Smooth muscle cell of the brain vasculature (primary cell): Measurements from ENCODE around the gene CACNG4.

Experiments
- DNase-seq: peaks from one replicate; pipeline ENCODE4 v3.0.0-alpha.2; 2012; ENCODE audit warnings: low read depth, low spot score

CACNG4 gene

DNA sequence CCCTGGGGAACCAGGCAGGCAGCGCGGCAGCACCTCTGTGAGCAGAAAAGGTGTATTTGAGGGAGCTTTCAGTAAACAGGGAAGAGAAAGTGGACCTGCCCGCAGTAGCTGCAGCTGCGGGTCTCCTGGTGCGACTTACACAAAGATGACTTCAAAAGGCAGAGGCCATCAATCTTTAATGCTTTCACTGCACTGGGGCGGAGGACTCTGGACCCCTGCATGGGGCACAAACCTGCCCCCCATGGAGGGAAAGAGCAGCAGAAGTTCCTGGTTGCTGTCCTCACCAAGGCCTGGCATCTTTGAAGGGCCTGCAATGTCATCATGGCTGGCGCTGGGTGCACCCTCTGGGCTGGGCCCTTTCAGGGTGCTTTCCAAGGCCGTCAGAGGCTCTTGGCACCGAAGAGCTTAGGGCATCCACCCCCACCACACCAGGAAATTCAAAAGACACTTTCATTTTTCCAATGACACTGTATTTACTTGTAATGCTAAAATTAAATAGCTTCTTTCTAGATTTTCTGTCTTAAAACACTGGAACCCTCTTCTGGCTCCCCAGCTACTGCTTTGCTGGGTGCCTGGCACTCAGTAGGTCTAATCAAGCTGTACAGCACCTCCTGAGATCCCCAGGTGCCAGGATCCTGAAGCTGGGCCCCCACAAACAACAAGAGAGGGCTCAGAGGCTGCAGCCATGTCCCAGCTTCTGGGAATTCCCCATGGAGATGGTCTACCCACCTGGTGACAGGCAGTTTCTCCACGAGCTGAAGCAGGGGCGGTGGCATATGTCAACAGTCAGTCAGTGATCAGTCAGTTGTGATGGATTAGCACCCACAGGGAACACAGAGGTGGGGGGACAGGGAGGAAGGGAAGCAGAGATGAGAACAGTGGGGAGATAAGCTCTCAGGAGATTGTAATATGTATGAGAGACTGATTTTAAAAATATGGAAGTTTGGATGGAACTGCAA is 77.7 kb downstream of the CACNG4 start:
- DNase-seq, result no peak

DNA sequence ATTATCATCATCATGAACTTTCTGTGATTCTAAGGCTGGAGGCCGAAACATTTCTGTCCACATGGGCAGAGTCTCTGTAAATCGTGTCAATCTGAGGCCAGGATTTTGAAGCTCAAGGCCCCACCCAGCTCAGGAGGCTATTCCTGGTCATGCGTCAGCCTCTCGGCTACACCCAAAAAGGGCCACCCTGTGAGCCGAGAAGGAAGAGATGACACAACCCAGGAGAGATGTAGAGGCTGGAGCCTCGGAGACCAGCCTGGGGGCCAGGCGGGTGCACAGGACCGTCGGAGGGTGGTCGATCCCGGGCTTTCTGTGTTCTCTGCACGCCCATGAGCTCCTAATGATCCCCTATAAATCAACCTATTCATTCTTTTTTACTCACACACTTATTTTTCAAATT is 78.8 kb downstream of the CACNG4 start:
- DNase-seq, result no peak

DNA sequence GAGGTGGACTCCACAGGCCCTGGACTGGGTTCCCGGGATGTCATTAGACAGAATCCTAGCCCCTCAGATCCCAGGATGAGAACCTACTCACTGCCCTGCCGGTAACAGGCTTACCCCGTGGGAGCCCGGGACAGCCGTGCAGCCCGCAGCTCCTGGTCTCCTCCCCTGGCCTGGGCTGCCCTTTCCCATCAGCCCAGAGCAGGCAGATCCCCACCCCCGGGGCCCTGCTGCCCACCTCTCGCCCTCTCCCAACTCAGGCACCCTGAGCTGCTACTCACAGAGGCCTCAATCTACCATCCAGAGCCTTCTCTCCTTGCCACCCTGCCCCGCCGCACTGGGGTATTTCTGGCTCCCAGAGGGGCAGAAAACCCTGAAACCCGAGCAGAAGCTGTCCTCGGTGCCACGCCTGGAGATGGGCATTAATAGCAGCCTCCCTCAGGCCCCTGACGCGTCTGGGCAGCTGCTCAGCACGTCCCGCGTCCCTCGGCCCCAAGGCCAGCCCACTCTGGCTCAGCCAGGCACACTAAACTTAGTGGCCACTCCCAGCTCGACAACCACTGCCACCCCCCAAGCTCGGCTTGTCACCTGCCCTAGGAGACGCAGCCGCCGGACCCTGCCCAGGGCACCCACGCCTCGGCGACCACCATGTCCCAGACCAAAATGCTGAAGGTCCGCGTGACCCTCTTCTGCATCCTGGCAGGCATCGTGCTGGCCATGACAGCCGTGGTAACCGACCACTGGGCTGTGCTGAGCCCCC is 79.7 kb downstream of the CACNG4 start, which contains the start of gene CACNG1:
TSS of gene CACNG1 (plus strand) at position 539 of the 757 bp plus-strand sequence. CDS start at position 646, 107 bp downstream.
- no peak for DNase-seq

DNA sequence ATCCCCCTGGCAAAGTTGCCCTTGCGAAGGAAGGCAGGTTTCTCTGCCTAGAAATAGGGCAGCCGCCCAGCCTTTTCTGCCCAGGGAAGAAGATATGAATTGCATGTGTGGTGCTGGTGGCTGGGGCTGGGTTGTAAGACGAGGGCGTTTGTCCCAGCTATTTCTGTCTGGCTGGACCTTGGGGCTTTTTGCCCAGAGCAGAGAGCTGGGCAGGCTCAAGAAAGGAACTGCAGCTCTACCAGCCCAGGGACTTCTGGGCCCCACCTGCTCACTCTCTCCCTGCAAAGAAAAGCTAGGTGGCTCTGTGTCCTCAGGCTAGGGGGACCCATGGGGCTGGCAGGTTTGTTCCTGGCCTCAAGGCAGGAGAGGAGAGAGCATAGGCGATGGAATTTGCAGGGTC is 80.4 kb downstream of the CACNG4 start:
- no peak for DNase-seq

DNA sequence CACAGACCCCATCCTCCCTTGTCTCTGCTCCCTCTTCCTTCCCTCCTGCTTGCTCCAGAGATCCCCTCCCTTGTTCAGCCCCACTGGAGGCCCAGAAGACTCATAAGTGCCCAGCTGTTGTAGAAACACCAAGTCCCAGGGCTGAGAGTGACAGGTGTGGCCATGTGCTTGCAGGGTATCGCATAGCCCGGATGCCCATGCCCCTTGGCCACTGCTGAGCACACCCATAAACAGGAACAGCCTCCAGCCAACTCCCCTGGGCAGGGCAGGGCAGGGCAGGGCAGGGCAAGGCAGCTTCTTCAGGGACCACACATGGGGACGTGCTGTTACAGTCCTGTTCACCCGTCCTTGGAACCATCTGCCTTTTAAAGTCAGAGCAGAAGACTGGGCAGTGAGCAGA is 81.9 kb downstream of the CACNG4 start:
- DNase-seq, result no peak

DNA sequence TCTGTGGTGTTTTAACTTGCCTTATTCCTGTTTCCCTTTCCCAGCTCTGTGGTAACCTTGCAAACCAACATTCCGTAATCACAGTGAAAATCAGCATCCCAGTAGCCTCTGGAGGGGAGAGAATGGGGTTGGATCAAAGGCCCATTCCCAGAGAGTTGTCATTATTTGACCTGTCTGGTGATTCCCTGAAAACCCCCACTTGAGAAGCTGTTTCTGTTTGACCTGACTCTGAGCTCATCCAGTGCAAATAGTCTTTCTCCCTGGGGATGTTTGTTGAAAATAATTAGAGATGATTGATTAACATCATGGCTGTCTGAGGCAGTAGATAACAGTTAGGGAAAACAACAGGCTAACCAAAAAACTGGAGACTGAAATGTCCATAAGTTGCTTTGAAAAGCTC is 82.9 kb downstream of the CACNG4 start:
- no peak for DNase-seq

DNA sequence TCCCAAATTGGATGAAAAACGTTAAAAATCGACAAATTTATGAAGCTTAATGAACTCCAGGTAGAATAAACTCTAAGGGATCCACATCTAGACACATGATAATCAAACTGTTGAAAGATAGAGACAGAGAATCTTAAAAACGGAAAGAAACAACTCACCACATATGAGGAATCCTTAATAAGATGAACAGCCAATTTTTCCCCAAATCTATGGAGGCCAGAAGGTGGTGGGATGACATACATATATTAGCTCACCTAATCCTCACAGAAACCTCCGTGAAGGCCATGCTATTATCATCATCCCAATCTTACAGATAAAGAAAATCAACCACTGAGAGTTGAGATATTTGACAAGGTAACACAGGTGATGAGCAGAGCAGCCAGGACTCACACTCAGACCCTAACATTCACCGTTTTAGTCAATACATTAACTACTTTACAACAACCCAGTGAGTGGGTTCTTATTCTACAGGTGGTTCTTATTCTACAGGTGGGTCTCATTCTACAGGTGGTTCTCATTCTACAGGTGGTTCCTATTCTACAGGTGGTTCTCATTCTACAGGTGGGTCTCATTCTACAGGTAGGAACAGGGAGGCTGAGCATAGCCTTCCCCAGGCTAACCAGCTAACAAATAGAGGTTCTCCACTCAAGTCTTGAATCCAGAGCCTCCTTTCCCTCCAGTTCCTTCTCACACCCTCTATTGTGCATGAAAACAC is 84.7 kb downstream of the CACNG4 start:
- no peak for DNase-seq

DNA sequence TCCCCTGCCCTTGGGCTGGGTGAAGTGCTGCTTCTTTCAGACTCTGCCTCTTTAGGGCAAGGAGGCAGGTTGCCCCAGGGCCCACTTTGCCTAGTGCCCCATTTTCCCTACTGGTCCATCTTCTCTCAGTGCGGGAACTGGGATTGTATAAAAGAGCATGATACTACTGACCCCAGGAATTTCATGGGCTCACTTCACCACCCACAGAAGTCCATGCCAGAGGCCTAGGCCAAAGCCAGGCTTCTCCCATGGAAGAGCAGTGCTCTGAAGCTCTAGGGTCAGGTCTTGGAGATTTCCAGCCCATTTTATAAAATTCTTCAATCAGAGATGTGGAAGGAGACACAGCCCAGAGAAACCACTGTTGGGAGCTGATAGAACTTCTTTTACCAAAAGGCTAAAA is 85.6 kb downstream of the CACNG4 start:
- DNase-seq, result no peak

DNA sequence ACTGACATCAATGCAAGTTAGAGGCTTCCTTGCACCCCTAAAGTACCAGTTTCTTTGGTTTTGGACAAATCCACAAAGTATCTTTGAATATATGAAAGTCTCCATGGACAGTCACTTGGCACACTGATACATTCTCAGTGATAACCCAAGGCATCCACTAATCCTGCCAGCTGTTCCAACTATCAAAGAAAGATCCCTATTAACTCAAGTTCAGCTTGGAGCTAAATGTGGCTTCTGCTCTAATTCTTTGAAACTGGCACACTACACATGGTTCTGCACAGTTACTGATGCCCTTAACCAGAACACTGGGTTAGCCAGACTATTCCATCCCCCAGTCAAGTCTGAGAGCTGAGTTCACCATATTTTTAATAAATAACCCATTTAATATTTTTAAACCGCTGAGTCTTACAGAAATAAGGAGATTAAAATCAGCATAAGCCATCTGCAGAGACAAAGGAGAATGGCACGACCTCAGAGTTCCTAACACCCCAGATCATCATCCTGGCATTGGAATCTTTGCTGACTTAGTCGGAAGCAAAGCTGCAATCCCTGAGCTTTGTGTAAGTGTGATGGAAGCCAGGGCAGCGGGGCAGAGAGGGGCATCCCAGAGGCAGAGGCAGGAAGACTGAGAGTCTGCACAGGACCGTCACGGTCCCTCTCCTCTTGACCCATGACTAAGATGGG is 86.1 kb downstream of the CACNG4 start:
- no peak for DNase-seq

DNA sequence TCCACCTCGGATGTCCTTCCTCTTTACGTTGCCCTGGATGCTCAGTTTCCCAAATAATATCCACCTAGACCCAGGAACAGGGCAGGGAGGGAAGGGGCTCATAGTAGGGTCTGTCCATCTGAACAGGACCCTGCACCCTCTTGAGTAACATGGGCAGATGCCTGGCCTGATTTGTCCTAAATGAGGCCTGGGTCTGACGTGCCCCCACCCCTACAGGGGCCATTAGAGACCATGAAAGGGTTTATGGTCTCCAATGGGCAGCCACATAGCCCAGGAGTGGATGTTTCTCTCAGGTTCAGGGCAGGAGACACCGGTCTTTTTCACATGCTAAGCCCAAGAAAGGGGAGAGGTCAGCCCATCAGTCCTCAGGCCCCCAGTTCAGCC is 86.6 kb downstream of the CACNG4 start:
- no peak for DNase-seq

DNA sequence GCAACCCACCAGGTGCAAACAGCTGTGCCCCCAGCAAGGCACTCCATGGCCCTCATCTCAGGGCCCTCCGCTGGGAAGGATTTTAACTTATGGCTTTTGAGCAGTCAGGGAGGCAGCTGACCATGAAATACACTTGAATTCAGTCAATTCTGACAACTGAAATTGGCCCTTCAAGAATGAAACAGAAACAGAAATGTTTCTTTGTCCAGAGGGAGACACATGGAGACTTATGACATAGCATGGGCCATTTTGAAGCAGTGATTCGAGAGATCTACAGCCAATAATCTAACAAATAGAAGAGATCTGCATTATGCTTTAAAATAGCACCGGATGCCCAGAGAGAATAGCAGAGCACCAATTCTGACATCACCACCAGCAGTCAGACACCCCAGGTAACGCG is 87.3 kb downstream of the CACNG4 start:
- no peak for DNase-seq

DNA sequence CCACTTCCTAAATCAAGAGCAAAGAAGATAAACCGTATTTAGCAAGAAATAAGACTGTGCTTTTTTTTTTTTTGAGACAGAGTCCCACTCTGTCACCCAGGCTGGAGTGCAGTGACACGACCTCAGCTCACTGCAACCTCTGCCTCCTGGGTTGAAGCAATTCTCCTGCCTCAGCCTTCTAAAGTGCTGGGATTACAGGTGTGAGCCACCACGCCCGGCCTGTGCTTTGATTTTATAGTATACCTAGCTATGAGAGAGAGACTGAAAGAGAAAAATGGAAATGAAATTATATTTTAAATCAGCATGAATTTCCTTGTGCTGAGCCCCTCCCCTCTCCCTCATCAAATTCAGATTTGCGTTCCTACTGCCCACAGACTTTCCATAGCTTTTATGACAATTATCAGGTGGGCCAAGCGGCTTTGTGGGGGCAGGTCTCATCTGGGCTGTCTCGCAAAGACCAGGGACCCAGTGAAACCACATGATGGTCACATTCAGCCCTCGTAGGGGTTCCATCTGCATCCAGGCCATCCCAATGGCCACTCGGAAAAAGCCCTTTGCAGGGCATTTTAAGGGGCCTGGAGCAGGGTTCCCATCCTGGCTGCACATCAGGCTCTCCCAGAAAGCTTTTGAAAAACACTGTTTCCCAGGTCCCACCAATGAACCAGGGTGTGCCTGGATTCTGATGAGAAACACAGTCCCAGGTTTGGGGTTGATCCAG is 88.4 kb downstream of the CACNG4 start:
- DNase-seq, result no peak

DNA sequence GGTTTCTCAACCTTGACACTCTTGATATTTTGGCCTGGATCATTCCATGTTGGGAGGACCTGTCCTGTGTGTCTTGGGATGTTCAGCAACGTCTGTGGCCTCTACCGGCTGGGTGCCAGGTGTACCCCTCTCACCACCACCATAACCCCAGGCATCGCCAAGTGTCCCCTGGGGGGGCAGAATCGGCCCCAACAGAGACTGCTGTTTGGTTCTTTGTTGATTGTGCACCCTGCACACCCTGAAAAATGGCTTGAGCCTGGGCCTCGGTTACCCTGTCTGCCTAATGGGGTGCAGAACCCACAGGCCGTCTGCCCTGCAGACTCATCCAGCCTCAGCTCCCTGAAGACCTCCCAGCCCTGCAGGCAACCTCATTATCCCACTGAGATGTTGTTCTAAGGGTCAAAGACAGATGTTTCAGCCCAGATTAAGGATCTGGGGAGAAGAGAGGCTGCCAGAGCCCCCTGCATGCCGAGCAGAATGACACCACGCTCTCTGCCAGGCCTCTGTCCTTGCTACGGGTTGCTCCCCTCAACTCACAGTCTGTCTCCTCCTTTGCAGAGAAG is 89.0 kb downstream of the CACNG4 start:
- no peak for DNase-seq

DNA sequence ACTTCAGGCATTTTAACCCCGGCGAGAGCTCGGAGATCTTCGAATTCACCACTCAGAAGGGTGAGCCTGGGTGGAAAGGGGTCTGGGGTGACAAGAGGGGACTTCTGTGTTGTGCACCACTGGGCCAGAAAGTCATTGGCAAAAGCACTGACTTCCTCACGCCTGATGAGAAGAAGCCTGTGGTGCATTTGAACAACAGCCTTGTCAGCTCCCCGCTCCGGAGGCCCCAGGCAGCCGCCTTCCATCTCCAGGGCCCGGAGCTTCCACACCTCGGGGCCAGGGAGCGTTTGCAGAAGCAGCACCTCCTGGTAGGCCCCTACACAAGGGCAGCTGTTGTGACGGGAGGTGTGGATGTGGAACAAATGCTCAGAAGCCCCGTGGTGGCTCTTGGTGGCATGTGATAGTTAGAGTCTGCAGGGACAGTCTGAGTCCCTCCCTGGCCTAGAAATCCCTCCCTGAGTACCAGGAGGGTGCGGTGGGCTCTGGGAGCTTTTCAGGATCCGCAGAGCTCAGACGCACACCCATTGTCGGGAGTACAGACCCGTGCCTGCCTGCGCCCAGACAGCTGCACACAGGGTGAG is 89.6 kb downstream of the CACNG4 start:
- DNase-seq, result no peak

DNA sequence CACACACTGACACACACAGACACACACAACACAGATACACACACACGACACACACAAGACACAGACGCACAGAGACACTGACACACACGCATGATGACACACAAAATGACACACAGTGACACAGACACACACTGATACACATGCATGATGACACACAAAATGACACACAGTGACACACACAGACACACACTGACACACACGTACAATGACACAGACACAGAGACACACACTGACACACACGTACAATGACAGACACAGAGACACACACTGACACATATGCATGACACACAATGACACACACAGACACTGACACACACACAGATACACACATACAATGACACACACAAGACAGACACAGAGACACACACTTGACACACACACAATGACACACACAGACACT is 90.1 kb downstream of the CACNG4 start:
- DNase-seq, result no peak

DNA sequence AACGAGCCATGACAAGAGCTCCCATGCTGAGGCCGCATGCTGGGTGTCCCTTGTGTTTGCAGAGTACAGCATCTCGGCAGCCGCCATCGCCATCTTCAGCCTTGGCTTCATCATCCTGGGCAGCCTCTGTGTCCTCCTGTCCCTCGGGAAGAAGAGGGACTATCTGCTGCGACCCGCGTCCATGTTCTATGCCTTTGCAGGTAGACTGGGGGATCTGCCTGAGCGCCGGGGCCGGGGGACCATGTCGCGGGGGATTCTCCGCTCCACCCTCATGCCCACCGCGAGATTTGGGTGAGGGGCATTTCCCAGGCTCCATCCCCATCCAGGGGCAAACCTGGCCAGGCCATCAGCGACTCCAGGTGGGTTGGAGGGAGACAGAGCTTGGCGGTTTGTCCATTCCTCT is 90.5 kb downstream of the CACNG4 start:
- DNase-seq, result no peak

DNA sequence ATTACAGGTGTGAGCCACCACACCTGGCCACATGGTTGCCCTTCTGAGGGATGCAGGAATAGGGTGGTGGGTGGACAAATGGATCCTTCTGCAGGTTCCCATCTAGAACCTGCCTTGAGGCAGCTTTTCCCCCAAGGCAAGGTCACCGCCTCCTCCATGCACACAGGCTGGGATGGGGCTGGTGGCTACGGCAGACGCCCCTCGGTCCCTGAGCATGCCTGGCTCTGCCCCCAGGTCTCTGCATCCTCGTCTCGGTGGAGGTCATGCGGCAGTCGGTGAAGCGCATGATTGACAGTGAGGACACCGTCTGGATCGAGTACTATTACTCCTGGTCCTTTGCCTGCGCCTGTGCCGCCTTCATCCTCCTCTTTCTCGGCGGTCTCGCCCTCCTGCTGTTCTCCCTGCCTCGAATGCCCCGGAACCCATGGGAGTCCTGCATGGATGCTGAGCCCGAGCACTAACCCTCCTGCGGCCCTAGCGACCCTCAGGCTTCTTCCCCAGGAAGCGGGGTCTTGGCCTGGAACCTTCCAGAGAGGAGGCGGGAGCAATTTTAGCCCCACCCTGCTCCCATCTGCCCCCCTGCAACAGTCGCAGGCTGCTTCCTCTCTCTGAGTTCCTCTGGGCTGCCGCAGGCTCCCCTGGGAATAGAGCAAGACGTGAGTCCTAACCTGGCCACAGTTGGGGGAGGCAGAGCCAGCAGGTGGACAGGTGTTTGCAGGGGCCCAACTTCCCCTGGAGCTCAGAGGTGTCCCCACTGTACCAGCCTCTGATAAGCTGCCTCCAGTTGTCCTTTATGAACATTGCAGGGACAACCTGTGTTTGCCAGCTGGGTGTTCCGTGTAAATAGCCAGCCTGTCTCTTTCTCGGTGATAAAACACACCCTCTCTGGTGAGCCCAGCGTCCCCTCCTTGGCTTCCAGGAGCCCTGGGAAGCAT is 91.6 kb downstream of the CACNG4 start:
- DNase-seq, result no peak

DNA sequence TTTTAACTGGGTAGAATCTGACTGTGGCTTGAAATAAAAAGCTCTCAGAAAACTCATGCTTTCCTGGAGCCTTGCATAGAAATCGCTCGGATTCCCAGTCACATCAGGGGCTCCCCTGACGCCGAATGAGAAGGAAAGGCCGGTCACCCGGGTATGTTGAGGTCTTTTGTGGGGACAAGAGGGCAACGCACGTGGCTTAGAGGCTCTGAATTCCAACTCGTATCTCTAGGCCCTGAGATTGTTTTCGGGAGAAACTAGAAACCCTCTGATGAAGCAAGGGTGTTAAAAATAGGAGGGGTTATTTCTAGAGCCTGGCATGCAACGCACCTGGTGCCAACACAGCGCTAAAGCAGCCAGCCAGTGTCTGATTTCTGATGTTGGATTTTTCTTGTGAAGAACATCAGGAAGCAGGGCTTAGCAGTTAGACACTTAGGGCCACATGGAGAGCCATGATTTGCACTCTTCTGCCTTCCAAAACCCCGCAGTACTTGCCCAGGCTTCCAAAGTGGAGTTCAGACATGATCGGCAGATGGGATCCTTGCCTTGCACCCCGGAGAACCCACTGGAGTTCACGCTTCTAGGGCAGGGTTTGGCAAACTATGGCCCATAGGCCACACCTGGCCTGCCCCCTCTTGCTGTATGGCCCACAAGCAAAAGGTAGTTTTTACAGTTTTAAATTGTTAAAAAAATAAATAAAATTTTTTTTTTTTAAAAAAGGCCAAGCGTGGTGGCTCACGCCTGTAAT is 92.4 kb downstream of the CACNG4 start:
- no peak for DNase-seq
